NCI-H1105 (cell line): ENCODE data around the gene PTS.

Experiments
- DNase-seq: peaks from one replicate; lab custom pipeline; 2025; lab: John Stamatoyannopoulos, UW

Gene PTS

GRCh38 chr11:112222303-112222702 lies 3.9 kb upstream of the PTS start:
- no peak for DNase-seq

- no peak for DNase-seq
These were observed 3.1 kb upstream of the PTS start for GRCh38 chr11:112223121-112223520.

- DNase-seq, result no peak
These were observed 2.3 kb upstream of the PTS start for GRCh38 chr11:112223754-112224532.

- no peak for DNase-seq
These were observed 521 bp upstream of the PTS start for GRCh38 chr11:112225753-112226061.

- DNase-seq, result no peak
These were observed 688 bp downstream of the PTS start for GRCh38 chr11:112226831-112227401.

GRCh38 chr11:112227471-112227870 lies 1.2 kb downstream of the PTS start:
- no peak for DNase-seq

- DNase-seq, result no peak
These were observed 2.5 kb downstream of the PTS start for GRCh38 chr11:112228706-112229105.

- no peak for DNase-seq
These were observed 2.9 kb downstream of the PTS start for GRCh38 chr11:112229159-112229558.

- no peak for DNase-seq
These were observed 3.7 kb downstream of the PTS start for GRCh38 chr11:112229746-112230433.

- DNase-seq, result no peak
These were observed 5.7 kb downstream of the PTS start for GRCh38 chr11:112231952-112232351.

- DNase-seq, result no peak
These were observed 9.6 kb downstream of the PTS start for GRCh38 chr11:112235750-112236390.

GRCh38 chr11:112237451-112237850 lies 11.2 kb downstream of the PTS start:
- DNase-seq, result no peak

- DNase-seq, result no peak
These were observed 11.8 kb downstream of the PTS start for GRCh38 chr11:112238041-112238440.

- no peak for DNase-seq
These were observed 15.3 kb downstream of the PTS start for GRCh38 chr11:112241486-112241885.

- no peak for DNase-seq
These were observed 21.0 kb downstream of the PTS start for GRCh38 chr11:112247201-112247600.

- no peak for DNase-seq
These were observed 22.0 kb downstream of the PTS start for GRCh38 chr11:112248201-112248600.

GRCh38 chr11:112249871-112250610 lies 23.8 kb downstream of the PTS start:
- DNase-seq, result no peak

- DNase-seq, result no peak
These were observed 27.5 kb downstream of the PTS start for GRCh38 chr11:112253605-112254242.

GRCh38 chr11:112255067-112255720 lies 29.0 kb downstream of the PTS start:
- no peak for DNase-seq

- DNase-seq, result no peak
These were observed 34.3 kb downstream of the PTS start, which contains the start of gene PLET1 for GRCh38 chr11:112260490-112260889. Gene PLET1 (minus strand): TSS chr11:112260860. CDS start chr11:112260589, 271 bp downstream.
